A375 (cell line): ENCODE results near the gene NDUFAF3. TPM values are rescaled to one million over a fixed set of nuclear protein-coding genes. Genes with fewer than 3 reads are reported as not detected.
A peak's percentile ranks its signal among the peaks of the same experiment; 100 is the strongest.

Source experiments
- small RNA-seq: library from RNA; depleted of rRNA; stranded (forward); fragments of <200 nt; gene quantifications from one replicate; pipeline ENCODE3, GENCODE V24; 2014
- total RNA-seq: library from RNA; depleted of rRNA; stranded (reverse); fragments of >200 nt; shearing (Covaris generic); gene quantifications from 2 replicates; pipeline ENCODE4 v1.2.3, GENCODE V29; 2014; rRNA removed

The NDUFAF3 gene, protein sequence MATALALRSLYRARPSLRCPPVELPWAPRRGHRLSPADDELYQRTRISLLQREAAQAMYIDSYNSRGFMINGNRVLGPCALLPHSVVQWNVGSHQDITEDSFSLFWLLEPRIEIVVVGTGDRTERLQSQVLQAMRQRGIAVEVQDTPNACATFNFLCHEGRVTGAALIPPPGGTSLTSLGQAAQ
- total RNA-seq, result 188 and 217 TPM in 2 replicates

GRCh38 chr3:49021813-49022687, at the start of gene NDUFAF3:
Gene NDUFAF3 (plus strand): TSS chr3:49022121. CDS start chr3:49022145, 24 bp downstream.

DNA sequence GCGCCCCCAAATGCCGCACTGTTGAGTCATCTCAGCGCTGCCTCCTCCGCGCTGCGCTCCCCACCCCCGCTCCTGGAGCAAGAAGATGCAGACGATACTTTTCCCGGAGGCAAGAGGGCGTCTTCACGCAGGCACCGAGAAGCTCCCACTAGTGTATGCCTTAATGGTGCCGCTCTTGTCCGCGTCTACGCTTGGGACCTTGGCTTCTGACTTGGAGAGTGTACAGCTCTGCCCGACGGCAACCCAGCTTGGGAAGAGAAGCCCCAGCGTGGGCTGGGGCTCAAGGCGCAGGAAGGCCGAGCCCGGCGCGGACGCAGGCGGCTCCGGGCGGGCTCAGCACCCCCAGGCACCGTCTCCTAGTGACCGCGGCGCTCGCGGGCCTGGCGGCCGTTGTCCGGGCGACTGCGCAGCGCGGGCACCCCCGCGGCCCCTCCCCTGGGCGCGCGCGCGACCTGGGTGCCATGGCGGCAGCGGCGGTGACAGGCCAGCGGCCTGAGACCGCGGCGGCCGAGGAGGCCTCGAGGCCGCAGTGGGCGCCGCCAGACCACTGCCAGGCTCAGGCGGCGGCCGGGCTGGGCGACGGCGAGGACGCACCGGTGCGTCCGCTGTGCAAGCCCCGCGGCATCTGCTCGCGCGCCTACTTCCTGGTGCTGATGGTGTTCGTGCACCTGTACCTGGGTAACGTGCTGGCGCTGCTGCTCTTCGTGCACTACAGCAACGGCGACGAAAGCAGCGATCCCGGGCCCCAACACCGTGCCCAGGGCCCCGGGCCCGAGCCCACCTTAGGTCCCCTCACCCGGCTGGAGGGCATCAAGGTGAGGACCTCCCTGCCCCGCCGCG, 31.9 kb upstream of the NDUFAF3 start, which contains the start of gene P4HTM:
Gene P4HTM, plus strand, starts transcription at position 446 of the 840 bp plus-strand sequence. Its CDS starts 16 bp downstream, at position 462.

GRCh38 chr3:49007068-49007770, 14.7 kb upstream of the NDUFAF3 start, which contains the start of gene WDR6:
Gene WDR6 (plus strand): TSS chr3:49007391. CDS start chr3:49007432, 41 bp downstream.

GRCh38 chr3:49017971-49018706, 3.8 kb upstream of the NDUFAF3 start, which contains the start of gene DALRD3:
Gene DALRD3 (minus strand): TSS chr3:49018580. CDS start chr3:49018564, 16 bp downstream.

DNA sequence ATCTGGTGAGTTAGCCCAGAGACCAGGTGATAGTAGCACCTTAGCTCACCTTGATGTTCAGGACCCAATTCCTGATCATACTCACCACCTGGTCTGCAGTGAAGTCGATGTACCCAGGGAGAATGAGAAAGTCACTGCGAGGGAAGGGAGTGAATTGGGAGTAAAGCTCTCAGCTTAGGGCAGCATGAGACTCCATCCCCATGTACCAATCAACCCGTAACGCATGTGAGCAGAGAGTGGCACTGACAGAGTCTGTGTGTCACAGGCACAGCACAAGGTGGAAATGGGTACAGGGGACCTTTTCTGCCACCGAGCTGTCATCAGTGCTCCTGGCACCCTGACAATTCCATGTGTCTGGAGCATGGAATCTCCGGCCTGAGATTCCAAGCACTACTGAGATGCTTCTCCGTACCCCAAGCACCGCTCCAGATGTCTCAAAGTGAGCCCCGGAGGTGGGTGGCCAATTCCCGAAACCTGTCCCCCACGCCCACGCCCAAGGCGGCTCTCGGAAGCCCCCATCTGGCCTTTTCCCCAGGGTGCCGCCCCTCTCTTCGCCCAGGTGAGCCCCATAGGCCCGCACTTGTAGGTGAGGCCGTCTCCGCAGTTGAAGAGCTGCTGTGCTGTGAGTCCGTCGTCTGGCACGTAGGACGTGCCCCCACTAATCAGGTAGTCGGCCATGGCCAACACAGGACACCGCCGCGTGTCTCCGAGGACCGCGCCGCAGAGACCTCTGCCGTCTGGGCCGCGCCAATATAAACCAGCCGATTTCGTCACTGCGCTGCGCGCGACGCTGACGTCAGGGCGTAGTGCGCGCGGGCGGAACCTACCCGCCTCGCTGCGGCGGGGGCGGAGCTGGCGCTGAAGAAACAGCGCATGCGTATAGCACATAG, 7.0 kb downstream of the NDUFAF3 start, which contains the start of gene IMPDH2:
Gene IMPDH2, minus strand, starts transcription at position 726 of the 890 bp plus-strand sequence. Its CDS starts 48 bp downstream, at position 678.

Small RNAs within 50 kb of the gene (small RNA-seq; reads per million reads assigned to genes)
- gene MIR191 (768 reads per million, percentile 99 among the genes with 10 or more reads in this experiment), gene MIR425 (8.7 reads per million, percentile 88 among the genes with 10 or more reads in this experiment)

Other genes with a start within 250 kb of the NDUFAF3 start
- gene PRKAR2A, start 174.2 kb upstream of the NDUFAF3 start, total RNA-seq, result 37.3 and 43.5 TPM in 2 replicates
- 14.3 and 19.3 TPM in 2 replicates for gene SLC25A20, start 123.2 kb upstream of the NDUFAF3 start, total RNA-seq
- gene ARIH2, start 103.3 kb upstream of the NDUFAF3 start, total RNA-seq, result 180 and 214 TPM in 2 replicates
- gene P4HTM, start 31.9 kb upstream of the NDUFAF3 start, total RNA-seq, result not detected in 2 replicates
- 87.4 and 91.0 TPM in 2 replicates for gene WDR6, start 14.7 kb upstream of the NDUFAF3 start, total RNA-seq
- gene DALRD3, start 3.5 kb upstream of the NDUFAF3 start, total RNA-seq, result 51.6 and 54.6 TPM in 2 replicates
- gene IMPDH2, start 7.3 kb downstream of the NDUFAF3 start, total RNA-seq, result 821 and 830 TPM in 2 replicates
- gene QRICH1, start 72.0 kb downstream of the NDUFAF3 start, total RNA-seq, result 59.3 and 90.7 TPM in 2 replicates
- 274 and 318 TPM in 2 replicates for gene QARS1, start 82.6 kb downstream of the NDUFAF3 start, total RNA-seq
- 95.6 and 106 TPM in 2 replicates for gene USP19, start 98.7 kb downstream of the NDUFAF3 start, total RNA-seq
- 264 and 272 TPM in 2 replicates for gene LAMB2, start 110.9 kb downstream of the NDUFAF3 start, total RNA-seq
- gene CCDC71, start 144.2 kb downstream of the NDUFAF3 start, total RNA-seq, result 35.7 and 39.9 TPM in 2 replicates
- gene KLHDC8B, start 149.5 kb downstream of the NDUFAF3 start, total RNA-seq, result 7.1 and 10.3 TPM in 2 replicates